Fibroblast of lung (primary cell): ENCODE results near the gene ECT2.

Experiments used
- EZH2 ChIP-seq: IDR thresholded peaks from 2 replicates; pipeline ENCODE4 v1.5.1; 2012; ENCODE audit warnings: low read length, control low read depth, mild to moderate bottlenecking; ENCODE audit errors: missing control alignments
- TF ChIP-seq, protein P1 (sequence below), 2 donors: IDR thresholded peaks in 1 of 2; conservative IDR thresholded peaks in 1 of 2; 1 replicate in 1 of 2; 2 replicates in 1 of 2; pipeline ENCODE4 v1.5.1; 2011 to 2012; ENCODE audit warnings: low read length in 2 of 2, control low read depth in 1 of 2, inconsistent platforms in 1 of 2, low read depth in 1 of 2, mild to moderate bottlenecking in 1 of 2

DNA sequence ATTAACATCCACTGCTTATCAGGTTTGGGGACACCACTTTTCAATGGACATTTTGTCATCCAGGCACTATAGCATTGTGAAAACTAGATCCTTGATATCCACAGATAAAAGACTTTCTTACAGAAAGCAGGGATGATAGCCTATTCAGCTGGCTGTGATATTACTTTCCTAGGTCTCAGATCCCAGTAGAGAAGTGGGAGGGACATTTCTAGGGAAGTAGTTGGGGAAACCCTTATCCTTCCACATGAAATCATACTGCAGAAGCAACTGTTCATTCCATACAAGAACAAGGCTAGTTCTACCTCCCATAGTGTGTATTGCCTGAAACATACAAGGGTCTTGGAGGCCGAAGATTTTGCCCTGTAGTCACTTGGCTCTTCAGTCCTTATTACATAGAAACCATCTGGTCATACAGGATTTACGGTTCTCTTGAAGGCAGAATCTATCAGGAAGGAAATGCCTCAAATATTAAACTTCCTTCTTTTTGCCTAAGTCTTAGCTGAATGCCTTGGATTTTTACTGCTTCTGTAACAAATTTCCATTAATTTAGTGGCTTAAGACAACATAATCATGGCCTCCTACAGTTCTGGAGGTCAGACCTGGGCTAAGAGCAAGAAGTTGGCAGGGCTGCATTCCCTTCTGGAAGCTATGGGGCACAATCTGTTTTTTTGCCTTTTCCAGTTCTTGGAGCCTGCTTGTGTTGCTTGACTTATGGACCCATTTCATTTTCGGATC, 119.4 kb downstream of the ECT2 start:
- TF ChIP-seq, protein P1, sequence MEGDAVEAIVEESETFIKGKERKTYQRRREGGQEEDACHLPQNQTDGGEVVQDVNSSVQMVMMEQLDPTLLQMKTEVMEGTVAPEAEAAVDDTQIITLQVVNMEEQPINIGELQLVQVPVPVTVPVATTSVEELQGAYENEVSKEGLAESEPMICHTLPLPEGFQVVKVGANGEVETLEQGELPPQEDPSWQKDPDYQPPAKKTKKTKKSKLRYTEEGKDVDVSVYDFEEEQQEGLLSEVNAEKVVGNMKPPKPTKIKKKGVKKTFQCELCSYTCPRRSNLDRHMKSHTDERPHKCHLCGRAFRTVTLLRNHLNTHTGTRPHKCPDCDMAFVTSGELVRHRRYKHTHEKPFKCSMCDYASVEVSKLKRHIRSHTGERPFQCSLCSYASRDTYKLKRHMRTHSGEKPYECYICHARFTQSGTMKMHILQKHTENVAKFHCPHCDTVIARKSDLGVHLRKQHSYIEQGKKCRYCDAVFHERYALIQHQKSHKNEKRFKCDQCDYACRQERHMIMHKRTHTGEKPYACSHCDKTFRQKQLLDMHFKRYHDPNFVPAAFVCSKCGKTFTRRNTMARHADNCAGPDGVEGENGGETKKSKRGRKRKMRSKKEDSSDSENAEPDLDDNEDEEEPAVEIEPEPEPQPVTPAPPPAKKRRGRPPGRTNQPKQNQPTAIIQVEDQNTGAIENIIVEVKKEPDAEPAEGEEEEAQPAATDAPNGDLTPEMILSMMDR (conservative IDR thresholded peaks at IDR 0.05 in 1 of 2, IDR thresholded peaks at IDR 0.05 in 1 of 2; ENCODE audit: low read depth in 1 of 2, low read length in 2 of 2), result no peak
- TF ChIP-seq EZH2, result no peak
